HepG2 (cell line): ENCODE results near the gene C9orf78.

Experiments
- ATF6 ChIP-seq: sonication (generic); formaldehyde crosslinking; conservative IDR thresholded peaks from 2 replicates; pipeline ENCODE4 v1.4.0; 2020; ENCODE audit warnings: missing genetic modification reagents
- CTCF ChIP-seq: sonication (generic); formaldehyde crosslinking; IDR thresholded peaks from 2 replicates; pipeline ENCODE4 v1.5.0; 2020; ENCODE audit warnings: mild to moderate bottlenecking, missing genetic modification reagents, moderate library complexity
- EZH2 ChIP-seq: conservative IDR thresholded peaks from 2 replicates; pipeline ENCODE4 v1.6.1; 2012; ENCODE audit warnings: mild to moderate bottlenecking, low read depth, low read length, moderate library complexity
- HDAC6 ChIP-seq: fragments of 200-600 bp; sonication (generic); IDR thresholded peaks from 2 replicates; pipeline ENCODE4 v1.7.0; 2017; ENCODE audit warnings: mild to moderate bottlenecking, antibody characterized with exemption, low read length, low read depth
- HINFP ChIP-seq: sonication (generic); formaldehyde crosslinking; IDR thresholded peaks from 2 replicates; pipeline ENCODE4 v1.4.0; 2020; ENCODE audit warnings: low read depth, mild to moderate bottlenecking, missing genetic modification reagents
- RAD21 ChIP-seq: fragments of 450-650 bp; formaldehyde crosslinking; IDR thresholded peaks from 2 replicates; pipeline ENCODE4 v1.5.0; 2020; ENCODE audit warnings: mild to moderate bottlenecking
- ZNF205 ChIP-seq: IDR thresholded peaks from 2 replicates; pipeline ENCODE4 v1.6.1; 2018; ENCODE audit warnings: missing biosample characterization, missing genetic modification reagents
- ZNF274 ChIP-seq: sonication (generic); formaldehyde crosslinking; IDR thresholded peaks from 2 replicates; pipeline ENCODE4 v1.5.1; 2020; ENCODE audit warnings: mild to moderate bottlenecking, missing genetic modification reagents
- ZNF280B ChIP-seq: sonication (generic); formaldehyde crosslinking; IDR thresholded peaks from 2 replicates; pipeline ENCODE4 v1.5.0; 2020; ENCODE audit warnings: missing genetic modification reagents, mild to moderate bottlenecking, borderline replicate concordance
- ZNF34 ChIP-seq: sonication (generic); formaldehyde crosslinking; IDR thresholded peaks from 2 replicates; pipeline ENCODE4 v1.4.0; 2020; ENCODE audit warnings: mild to moderate bottlenecking, missing genetic modification reagents, borderline replicate concordance
- ZNF709 ChIP-seq: sonication (generic); formaldehyde crosslinking; IDR thresholded peaks from 2 replicates; pipeline ENCODE4 v1.5.0; 2020; ENCODE audit warnings: mild to moderate bottlenecking, missing genetic modification reagents
- ZNF780A ChIP-seq: sonication (generic); formaldehyde crosslinking; IDR thresholded peaks from 2 replicates; pipeline ENCODE4 v1.8.0; 2022; ENCODE audit warnings: mild to moderate bottlenecking, missing genetic modification reagents, moderate library complexity

GRCh38 chr9:129875687-129876395, 40.8 kb upstream of the C9orf78 start:
- no peak for TF ChIP-seq HDAC6
- no peak for TF ChIP-seq RAD21 (CRISPR knock-in tag)
- no peak for TF ChIP-seq HINFP (CRISPR knock-in tag)
- TF ChIP-seq ZNF780A (CRISPR knock-in tag), result no peak
- TF ChIP-seq EZH2, result no peak
- TF ChIP-seq ZNF274 (CRISPR knock-in tag), result no peak
- TF ChIP-seq ATF6 (CRISPR knock-in tag), result no peak
- TF ChIP-seq CTCF (CRISPR knock-in tag), result no peak
- TF ChIP-seq ZNF34 (CRISPR knock-in tag), result no peak
- no peak for TF ChIP-seq ZNF709 (CRISPR knock-in tag)
- TF ChIP-seq ZNF280B, result no peak
- no peak for TF ChIP-seq ZNF205 (CRISPR knock-in tag)
